NT2/D1 (cell line): Measurements from ENCODE around the gene SLC6A19.

Experiments
- DNase-seq: peaks from one replicate; pipeline ENCODE4 v3.0.0-alpha.2; 2011; ENCODE audit warnings: low read depth, low spot score
- H3K27me3 ChIP-seq: 2 replicates; pipeline ENCODE4 v1.6.0; 2011; ENCODE audit warnings: mild to moderate bottlenecking; ENCODE audit not compliant: insufficient read length, insufficient read depth
- H3K36me3 ChIP-seq: 2 replicates; pipeline ENCODE4 v1.6.1; 2011; ENCODE audit warnings: mild to moderate bottlenecking, low read length, mixed read lengths; ENCODE audit not compliant: insufficient read depth, insufficient read length
- H3K4me1 ChIP-seq: 2 replicates; pipeline ENCODE4 v1.5.1; 2011; ENCODE audit not compliant: insufficient read depth, insufficient read length
- H3K4me3 ChIP-seq: 2 replicates; pipeline ENCODE4 v1.5.1; 2011; ENCODE audit warnings: low read depth; ENCODE audit not compliant: insufficient read length
- H3K9ac ChIP-seq: 2 replicates; pipeline ENCODE4 v1.6.0; 2011; ENCODE audit warnings: low read depth; ENCODE audit not compliant: insufficient read length
- H3K9me3 ChIP-seq: 2 replicates; pipeline ENCODE4 v1.5.1; 2011; ENCODE audit warnings: mild to moderate bottlenecking, low read length; ENCODE audit not compliant: insufficient read depth
- SUZ12 ChIP-seq: IDR thresholded peaks from 2 replicates; pipeline ENCODE4 v1.6.1; 2011; ENCODE audit not compliant: insufficient read length, insufficient read depth; ENCODE audit errors: extremely low read depth
- YY1 ChIP-seq: IDR thresholded peaks from 2 replicates; pipeline ENCODE4 v1.6.1; 2011; ENCODE audit not compliant: insufficient read length, insufficient read depth
- ZNF274 ChIP-seq: IDR thresholded peaks from 2 replicates; pipeline ENCODE4 v1.6.1; 2011; ENCODE audit warnings: mild to moderate bottlenecking, low read depth, low read length

The SLC6A19 gene

GRCh38 chr5:1222147-1222546 is 20.8 kb downstream of the SLC6A19 start:
- Histone ChIP-seq H3K4me1 (no peaks in the 10 kb centered on the region), H3K9ac (no peak overlapping the region), H3K4me3 (no peak overlapping the region), H3K9me3 (no peaks in the 10 kb centered on the region), H3K36me3 (no peaks in the 10 kb centered on the region), H3K27me3 (no peaks in the 10 kb centered on the region)
- TF ChIP-seq YY1 (no peak), ZNF274 (no peak), SUZ12 (no peak)
- DNase-seq: no peak

DNA sequence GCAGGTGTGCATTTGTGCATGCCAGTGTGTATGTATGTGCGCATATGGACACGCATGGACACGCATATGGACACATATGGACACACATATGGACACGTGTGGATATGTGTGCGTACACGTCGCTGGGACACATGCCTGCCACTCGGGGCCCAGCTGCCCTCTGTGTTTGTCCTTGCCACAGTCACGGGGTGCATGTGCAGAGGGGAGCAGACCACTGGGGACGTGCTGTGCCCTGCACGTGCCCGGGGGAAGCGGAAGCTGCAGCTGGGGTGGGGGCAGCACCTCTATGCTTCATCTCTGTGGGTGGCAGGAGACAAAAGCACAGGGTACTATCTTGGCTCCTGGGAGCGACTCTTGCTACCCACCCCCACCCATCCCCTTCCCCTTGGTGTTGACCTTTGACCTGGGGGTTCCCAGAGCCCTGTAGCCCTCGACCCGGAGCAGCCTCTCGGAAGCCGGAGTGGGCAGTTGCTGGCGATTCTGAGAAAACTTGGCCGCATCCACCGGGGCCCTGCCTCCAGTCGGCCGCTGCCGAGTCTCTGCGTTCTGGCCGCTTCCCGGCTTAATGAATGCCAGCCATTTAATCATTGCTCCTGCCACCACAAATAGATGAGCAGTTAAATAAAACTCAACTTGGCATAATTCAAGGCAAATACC is 21.4 kb downstream of the SLC6A19 start:
- no peaks in the 10 kb centered on the region for H3K9me3 ChIP-seq
- H3K36me3 ChIP-seq: no peaks in the 10 kb centered on the region
- H3K4me1 ChIP-seq: no peaks in the 10 kb centered on the region
- H3K4me3 ChIP-seq: no peak overlapping the region
- TF ChIP-seq ZNF274 (no peak), SUZ12 (no peak), YY1 (no peak)
- H3K27me3 ChIP-seq: no peaks in the 10 kb centered on the region
- no peak for DNase-seq
- no peak overlapping the region for H3K9ac ChIP-seq

- no peak for DNase-seq
- Histone ChIP-seq H3K9me3 (no peaks in the 10 kb centered on the region), H3K9ac (no peak overlapping the region), H3K36me3 (no peaks in the 10 kb centered on the region), H3K4me1 (no peaks in the 10 kb centered on the region), H3K27me3 (no peaks in the 10 kb centered on the region), H3K4me3 (no peak overlapping the region)
- TF ChIP-seq SUZ12 (no peak), YY1 (no peak), ZNF274 (no peak)
These were observed 21.9 kb downstream of the SLC6A19 start for GRCh38 chr5:1223278-1223670.

DNA sequence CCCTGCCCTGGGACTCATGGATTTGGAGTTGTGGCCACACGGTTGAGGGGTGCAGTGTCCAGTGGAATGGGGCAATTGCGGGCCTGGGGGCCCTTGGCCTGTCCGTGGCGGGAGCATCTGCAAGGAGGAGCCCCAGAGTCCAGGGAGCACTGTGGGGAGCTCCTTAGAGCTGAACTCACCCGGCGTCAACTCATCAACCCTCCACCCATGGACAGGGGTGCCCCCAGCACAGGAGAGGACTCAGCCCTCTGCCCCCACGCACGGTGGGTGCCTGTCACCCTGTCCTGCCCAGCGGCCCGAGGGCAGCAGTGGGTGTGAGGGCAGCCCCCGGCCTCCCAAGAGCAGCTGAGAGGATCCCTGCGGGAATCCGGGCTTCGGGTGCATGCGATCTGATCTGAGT is 23.2 kb downstream of the SLC6A19 start:
- no peaks in the 10 kb centered on the region for H3K36me3 ChIP-seq
- no peaks in the 10 kb centered on the region for H3K9me3 ChIP-seq
- no peak overlapping the region for H3K4me3 ChIP-seq
- no peak for DNase-seq
- no peaks in the 10 kb centered on the region for H3K4me1 ChIP-seq
- H3K27me3 ChIP-seq: no peaks in the 10 kb centered on the region
- H3K9ac ChIP-seq: no peak overlapping the region
- TF ChIP-seq YY1 (no peak), SUZ12 (no peak), ZNF274 (no peak)

DNA sequence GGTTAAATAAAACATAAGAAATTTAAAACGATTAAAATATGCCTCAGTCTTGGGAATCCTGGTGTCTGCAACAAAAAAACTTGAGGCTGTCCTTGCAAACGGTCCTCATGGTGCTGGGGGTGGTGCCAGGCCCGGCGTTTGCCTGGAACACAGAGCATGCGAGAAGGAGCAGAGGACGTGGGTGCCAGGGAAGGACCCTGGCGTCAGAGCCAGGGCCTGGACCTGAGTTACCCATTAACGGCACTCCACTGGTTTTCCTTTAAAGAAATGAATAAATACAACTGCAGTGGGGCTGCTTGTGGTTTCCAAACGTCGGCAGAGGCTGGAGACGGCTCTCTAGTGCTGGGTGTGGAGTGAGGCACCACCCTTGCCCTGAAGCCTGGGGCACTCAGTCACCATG is 23.7 kb downstream of the SLC6A19 start, which contains the start of gene SLC6A18:
Gene SLC6A18 (plus strand): TSS at position 301 of the 400 bp plus-strand sequence. CDS start 97 bp downstream, at position 398.
- TF ChIP-seq SUZ12 (no peak), YY1 (no peak), ZNF274 (no peak)
- H3K27me3 ChIP-seq: no peaks in the 10 kb centered on the region
- peak within 1 kb of the TSS; percentile 32 for H3K9ac ChIP-seq
- no peaks in the 10 kb centered on the region for H3K9me3 ChIP-seq
- no peak within 1 kb of the TSS for H3K4me3 ChIP-seq
- DNase-seq: no peak
- no peaks in the 10 kb centered on the region for H3K36me3 ChIP-seq
- H3K4me1 ChIP-seq: peaks cover 2% of the 10 kb centered on the region

- no peak overlapping the region for H3K9ac ChIP-seq
- no peaks in the 10 kb centered on the region for H3K36me3 ChIP-seq
- TF ChIP-seq SUZ12: no peak
- no peak for TF ChIP-seq ZNF274
- TF ChIP-seq YY1: no peak
- H3K9me3 ChIP-seq: no peaks in the 10 kb centered on the region
- H3K4me3 ChIP-seq: no peak overlapping the region
- H3K4me1 ChIP-seq: peaks cover 8% of the 10 kb centered on the region
- no peaks in the 10 kb centered on the region for H3K27me3 ChIP-seq
- DNase-seq: no peak
These were observed 24.8 kb downstream of the SLC6A19 start for GRCh38 chr5:1226231-1226630.

GRCh38 chr5:1226839-1227581 is 25.6 kb downstream of the SLC6A19 start:
- no peak for DNase-seq
- no peak overlapping the region for H3K4me3 ChIP-seq
- no peaks in the 10 kb centered on the region for H3K27me3 ChIP-seq
- H3K9me3 ChIP-seq: no peaks in the 10 kb centered on the region
- H3K9ac ChIP-seq: no peak overlapping the region
- H3K4me1 ChIP-seq: peaks cover 8% of the 10 kb centered on the region
- no peaks in the 10 kb centered on the region for H3K36me3 ChIP-seq
- no peak for TF ChIP-seq ZNF274
- no peak for TF ChIP-seq SUZ12
